Immature natural killer cell (primary cell): ENCODE data around the gene HYCC2. TPM values are rescaled to one million over a fixed set of nuclear protein-coding genes. Genes with fewer than 3 reads are reported as not detected.
"Not testable (repeated sequence)": the region's sequence is repeated elsewhere in the genome, so short reads cannot be mapped to it uniquely, and the experiment has no call there.

Experiments
- DNase-seq, 3 donors: peaks; one replicate each; pipeline ENCODE4 v3.0.0; 2022; ENCODE audit warnings: mixed read lengths in 1 of 3
- H3K27ac Mint-ChIP-seq, 6 donors: one replicate each; pipeline ENCODE4 v1.8.0; 2020; ENCODE audit warnings: mixed read lengths in 6 of 6, mild to moderate bottlenecking in 5 of 6, inconsistent platforms in 4 of 6, moderate library complexity in 3 of 6
- H3K27me3 Mint-ChIP-seq, 3 donors: one replicate each; pipeline ENCODE4 v1.8.0; 2020 to 2021; ENCODE audit warnings: low read depth in 3 of 3, mild to moderate bottlenecking in 3 of 3, mixed read lengths in 3 of 3, moderate library complexity in 3 of 3, inconsistent platforms in 1 of 3
- H3K36me3 Mint-ChIP-seq, 3 donors: one replicate each; pipeline ENCODE4 v1.8.0; 2020; ENCODE audit warnings: mixed read lengths in 3 of 3, inconsistent platforms in 2 of 3, mild to moderate bottlenecking in 2 of 3
- H3K4me1 Mint-ChIP-seq, 2 donors: one replicate each; pipeline ENCODE4 v1.8.0; 2020; ENCODE audit warnings: inconsistent platforms in 2 of 2, mild to moderate bottlenecking in 2 of 2, mixed read lengths in 2 of 2, moderate library complexity in 1 of 2
- H3K4me3 Mint-ChIP-seq, 5 donors: one replicate each; pipeline ENCODE4 v1.8.0; 2020; ENCODE audit warnings: mild to moderate bottlenecking in 5 of 5, mixed read lengths in 5 of 5, inconsistent platforms in 3 of 5, moderate library complexity in 3 of 5
- H3K9me3 Mint-ChIP-seq, 6 donors: one replicate each; pipeline ENCODE4 v1.8.0; 2020; ENCODE audit warnings: mild to moderate bottlenecking in 6 of 6, mixed read lengths in 6 of 6, inconsistent platforms in 4 of 6, moderate library complexity in 3 of 6
- polyA plus RNA-seq, 3 donors: library from polyadenylated mRNA; unstranded; fragments of 300-500 nt; fragmentation: Illumina TruSeq; gene quantifications; one replicate each; pipeline ENCODE4 v1.2.3, GENCODE V29; 2021

The HYCC2 gene
- 10 to 100 TPM; 12.9 to 31.4 (median 22.1) TPM for polyA plus RNA-seq

GRCh38 chr2:201071479-201072200, at the start of gene HYCC2, which contains the start of gene NDUFB3:
Gene HYCC2 (minus strand): TSS chr2:201071671. CDS start chr2:201024009, 47,662 bp downstream.
Gene NDUFB3 (plus strand): TSS chr2:201072001. CDS start chr2:201078883, 6,882 bp downstream.
- Mint-ChIP-seq H3K4me1 (peaks cover 49 to 63% of the 10 kb centered on the region in 2 donors), H3K27me3 (peaks cover 7 to 13% (median 12%) of the 10 kb centered on the region in 3 donors), H3K27ac (peak within 1 kb of the TSS; percentile 93 to 99 (median 98)), H3K9me3 (no peaks in the 10 kb centered on the region), H3K36me3 (no peaks in the 10 kb centered on the region), H3K4me3 (peak within 1 kb of the TSS; percentile 90 to 99 (median 98))
- peak; percentile 93 to 95 (median 95) for DNase-seq

GRCh38 chr2:201118961-201119854, 47.7 kb upstream of the HYCC2 start:
- H3K36me3 Mint-ChIP-seq, result peaks cover 35 to 36% (median 36%) of the 10 kb centered on the region in 3 donors
- peak; percentile 52 to 60 (median 55) for DNase-seq
- H3K27me3 Mint-ChIP-seq, result peaks cover 39 to 62% (median 53%) of the 10 kb centered on the region in 3 donors
- H3K4me1 Mint-ChIP-seq, result peaks cover 66 to 71% of the 10 kb centered on the region in 2 donors
- peak overlapping the region; percentile 93 to 99 (median 95) for H3K4me3 Mint-ChIP-seq
- H3K27ac Mint-ChIP-seq, result peak overlapping the region; percentile 95 to 100 (median 98)
- peaks cover 0 to 1% (median 0%) of the 10 kb centered on the region in 6 donors for H3K9me3 Mint-ChIP-seq

DNA sequence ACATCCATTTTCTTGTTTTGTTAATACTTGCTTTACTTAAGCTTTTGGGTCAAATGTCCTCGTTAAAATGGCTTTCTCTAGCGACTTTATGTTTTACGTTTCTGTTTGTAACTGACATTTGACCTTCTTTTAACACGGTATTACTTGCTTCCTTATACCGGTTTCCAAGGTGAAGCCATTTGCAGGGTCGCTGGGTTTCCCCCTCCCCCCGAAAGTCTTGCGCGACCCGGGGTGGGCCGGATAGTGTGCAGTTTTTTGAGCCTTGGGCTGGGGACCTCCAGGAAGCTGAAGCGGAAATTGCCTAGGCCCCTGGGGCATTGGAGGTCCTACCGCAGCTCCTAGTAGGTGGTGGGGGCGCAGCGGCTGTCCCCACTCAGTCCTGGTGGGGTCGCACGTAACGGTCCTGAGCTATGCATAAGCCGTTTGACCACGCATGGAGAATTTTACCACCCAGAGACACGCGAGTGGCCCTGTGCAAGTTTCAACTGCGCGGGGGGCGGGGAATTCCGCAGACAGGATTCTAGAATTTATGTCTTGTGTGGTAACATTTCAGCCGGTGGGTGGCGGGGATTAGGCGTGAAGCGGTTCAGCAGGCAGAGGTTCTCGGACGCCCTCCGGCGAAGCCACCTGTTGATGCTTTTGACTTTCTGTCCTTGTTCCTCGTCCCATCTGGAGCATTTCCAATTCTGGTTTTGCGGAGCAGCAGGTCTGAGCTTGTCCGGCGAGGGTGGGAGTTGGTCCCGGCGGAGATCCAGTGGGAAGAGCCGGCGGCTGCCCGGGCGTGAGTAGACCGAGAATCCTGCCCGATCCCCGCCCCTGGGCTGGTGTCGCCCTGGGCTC, 46.9 kb upstream of the HYCC2 start:
- Mint-ChIP-seq H3K27me3 (peaks cover 36 to 55% (median 49%) of the 10 kb centered on the region in 3 donors), H3K4me1 (peaks cover 62 to 68% of the 10 kb centered on the region in 2 donors), H3K36me3 (peaks cover 31 to 32% (median 32%) of the 10 kb centered on the region in 3 donors), H3K4me3 (peak overlapping the region; percentile 93 to 99 (median 95)), H3K27ac (peak overlapping the region; percentile 95 to 100 (median 98)), H3K9me3 (peaks cover 0 to 1% (median 0%) of the 10 kb centered on the region in 6 donors)
- DNase-seq, result peak; percentile 85 to 86 (median 85)

- Mint-ChIP-seq H3K4me1 (peaks cover 56 to 64% of the 10 kb centered on the region in 2 donors), H3K36me3 (peaks cover 25 to 30% (median 27%) of the 10 kb centered on the region in 3 donors), H3K27ac (peak overlapping the region; percentile 95 to 100 (median 98)), H3K27me3 (peaks cover 36 to 55% (median 49%) of the 10 kb centered on the region in 3 donors), H3K4me3 (peak overlapping the region; percentile 93 to 99 (median 95))
- not testable (repeated sequence) for H3K9me3 Mint-ChIP-seq, DNase-seq
Observed at GRCh38 chr2:201117735-201118094, 46.2 kb upstream of the HYCC2 start.

GRCh38 chr2:201116959-201117734, 45.7 kb upstream of the HYCC2 start:
- Mint-ChIP-seq H3K4me3 (peak overlapping the region; percentile 93 to 99 (median 95)), H3K27me3 (peaks cover 36 to 50% (median 49%) of the 10 kb centered on the region in 3 donors), H3K36me3 (peaks cover 19 to 25% (median 21%) of the 10 kb centered on the region in 3 donors), H3K9me3 (peaks cover 0 to 1% (median 0%) of the 10 kb centered on the region in 6 donors), H3K4me1 (peaks cover 51 to 58% of the 10 kb centered on the region in 2 donors), H3K27ac (peak overlapping the region; percentile 95 to 100 (median 98))
- peak; percentile 76 to 82 (median 80) for DNase-seq

DNA sequence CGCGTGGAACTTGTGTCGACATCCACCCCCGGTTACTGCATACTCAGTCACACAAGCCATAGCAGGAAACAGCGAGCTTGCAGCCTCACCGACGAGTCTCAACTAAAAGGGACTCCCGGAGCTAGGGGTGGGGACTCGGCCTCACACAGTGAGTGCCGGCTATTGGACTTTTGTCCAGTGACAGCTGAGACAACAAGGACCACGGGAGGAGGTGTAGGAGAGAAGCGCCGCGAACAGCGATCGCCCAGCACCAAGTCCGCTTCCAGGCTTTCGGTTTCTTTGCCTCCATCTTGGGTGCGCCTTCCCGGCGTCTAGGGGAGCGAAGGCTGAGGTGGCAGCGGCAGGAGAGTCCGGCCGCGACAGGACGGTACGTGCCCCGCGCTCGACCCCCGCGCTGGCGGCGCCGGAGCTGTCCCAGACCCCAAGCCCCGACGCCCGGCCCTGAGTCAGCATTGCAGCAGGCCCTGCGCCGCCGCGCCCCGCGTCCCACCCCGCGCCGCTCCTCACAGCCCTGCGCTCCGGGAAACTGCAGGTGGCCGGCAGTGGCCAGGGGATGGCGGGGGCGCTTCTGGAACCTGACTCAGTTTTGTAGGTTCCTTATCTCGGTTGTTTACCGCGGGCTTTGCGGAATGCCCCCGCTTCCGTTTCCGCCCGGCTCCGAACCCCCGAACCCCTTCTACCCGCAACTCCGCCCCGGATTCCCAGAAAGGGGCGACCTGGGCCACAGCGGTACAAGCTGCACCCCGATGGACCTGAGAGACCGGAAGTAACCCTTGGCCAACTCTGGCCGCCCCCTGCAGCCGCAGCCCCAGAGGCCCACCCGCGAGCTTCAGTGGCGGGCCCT, 44.9 kb upstream of the HYCC2 start, which contains the start of gene CFLAR:
Gene CFLAR, plus strand, starts transcription at position 50 of the 844 bp plus-strand sequence. CDS start 13,702 bp downstream, outside the sequence.
- Mint-ChIP-seq H3K9me3 (peaks cover 0 to 1% (median 0%) of the 10 kb centered on the region in 6 donors), H3K27ac (peak within 1 kb of the TSS; percentile 96 to 100 (median 98)), H3K4me3 (peak within 1 kb of the TSS; percentile 93 to 99 (median 95)), H3K36me3 (peaks cover 15 to 20% (median 16%) of the 10 kb centered on the region in 3 donors), H3K4me1 (peaks cover 44 to 50% of the 10 kb centered on the region in 2 donors), H3K27me3 (peaks cover 36 to 50% (median 49%) of the 10 kb centered on the region in 3 donors)
- DNase-seq, result peak; percentile 88 to 91 (median 89)

GRCh38 chr2:201114846-201115245, 43.4 kb upstream of the HYCC2 start:
- Mint-ChIP-seq H3K27me3 (peaks cover 33 to 46% (median 44%) of the 10 kb centered on the region in 3 donors), H3K27ac (peak overlapping the region; percentile 96 to 100 (median 98)), H3K4me1 (peaks cover 36 to 40% of the 10 kb centered on the region in 2 donors), H3K4me3 (peak overlapping the region; percentile 93 to 99 (median 95)), H3K9me3 (peaks cover 0 to 1% (median 0%) of the 10 kb centered on the region in 6 donors), H3K36me3 (peaks cover 5 to 12% (median 9%) of the 10 kb centered on the region in 3 donors)
- no peak for DNase-seq

DNA sequence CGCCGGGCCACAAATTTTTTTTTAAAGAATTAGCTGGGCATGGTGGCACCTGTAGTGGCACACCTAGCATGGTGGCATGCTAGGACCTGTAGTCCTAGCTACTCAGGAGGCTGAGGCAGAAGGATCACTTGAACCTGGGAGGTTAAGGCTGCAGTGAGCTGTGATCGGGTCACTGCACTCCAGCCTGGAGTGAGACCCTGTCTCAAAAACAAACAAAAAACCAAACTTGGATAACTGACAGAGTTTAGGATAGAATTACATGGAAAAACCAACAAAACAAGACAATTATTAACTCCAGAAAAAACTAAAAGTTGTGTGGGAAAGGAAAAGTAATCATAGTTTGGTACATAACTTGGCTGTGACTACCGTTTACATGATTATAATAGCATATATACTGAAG, 42.9 kb upstream of the HYCC2 start:
- Mint-ChIP-seq H3K27ac (peak overlapping the region; percentile 94 to 100 (median 98)), H3K4me3 (peak overlapping the region; percentile 93 to 99 (median 95)), H3K9me3 (peaks cover 0 to 1% (median 0%) of the 10 kb centered on the region in 6 donors), H3K4me1 (peaks cover 36 to 40% of the 10 kb centered on the region in 2 donors), H3K27me3 (peaks cover 31 to 41% (median 39%) of the 10 kb centered on the region in 3 donors), H3K36me3 (peaks cover 2 to 8% (median 6%) of the 10 kb centered on the region in 3 donors)
- no peak for DNase-seq

- H3K27ac Mint-ChIP-seq, result no peak overlapping the region
- H3K36me3 Mint-ChIP-seq, result peaks cover 5 to 9% (median 9%) of the 10 kb centered on the region in 3 donors
- no peak for DNase-seq
- no peaks in the 10 kb centered on the region for H3K9me3 Mint-ChIP-seq
- peaks cover 7 to 14% (median 10%) of the 10 kb centered on the region in 3 donors for H3K27me3 Mint-ChIP-seq
- peaks cover 23 to 27% of the 10 kb centered on the region in 2 donors for H3K4me1 Mint-ChIP-seq
- H3K4me3 Mint-ChIP-seq, result no peak overlapping the region
Observed at GRCh38 chr2:201111096-201111495, 39.6 kb upstream of the HYCC2 start.

DNA sequence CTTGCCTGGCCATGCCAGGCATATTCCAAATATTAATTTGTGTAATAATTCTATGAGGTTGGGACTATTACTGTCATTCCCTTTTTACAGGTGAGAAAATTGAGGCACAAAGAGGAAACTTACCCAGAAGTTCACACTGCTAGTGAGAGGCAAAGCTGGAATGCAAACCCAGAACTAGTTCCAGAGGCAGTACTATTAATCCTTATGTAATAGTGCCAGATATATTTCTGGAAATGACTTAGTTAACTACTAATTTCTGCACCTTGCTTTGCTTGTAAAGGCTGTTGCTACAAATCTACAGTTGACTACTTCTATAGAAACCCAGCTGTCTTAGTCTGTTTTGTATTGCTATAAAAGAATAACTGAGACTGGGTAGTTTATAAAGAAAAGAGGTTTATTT, 39.1 kb upstream of the HYCC2 start:
- peaks cover 5 to 13% (median 13%) of the 10 kb centered on the region in 3 donors for H3K36me3 Mint-ChIP-seq
- H3K4me1 Mint-ChIP-seq, result peaks cover 19 to 22% of the 10 kb centered on the region in 2 donors
- peaks cover 3 to 9% (median 5%) of the 10 kb centered on the region in 3 donors for H3K27me3 Mint-ChIP-seq
- DNase-seq, result no peak
- no peaks in the 10 kb centered on the region for H3K9me3 Mint-ChIP-seq
- H3K27ac Mint-ChIP-seq, result no peak overlapping the region
- H3K4me3 Mint-ChIP-seq, result no peak overlapping the region

- Mint-ChIP-seq H3K27me3 (peaks cover 0 to 3% (median 0%) of the 10 kb centered on the region in 3 donors), H3K27ac (no peak overlapping the region), H3K9me3 (no peaks in the 10 kb centered on the region), H3K4me1 (peaks cover 5 to 8% of the 10 kb centered on the region in 2 donors), H3K4me3 (no peak overlapping the region), H3K36me3 (peaks cover 5 to 13% (median 13%) of the 10 kb centered on the region in 3 donors)
- DNase-seq, result no peak
Observed at GRCh38 chr2:201109186-201109585, 37.7 kb upstream of the HYCC2 start.
